DMS 273 (cell line): Measurements from ENCODE around the gene POU2AF1.

Experiments
- DNase-seq: peaks from one replicate; lab custom pipeline; 2025; ENCODE audit not compliant: unreplicated experiment; lab: John Stamatoyannopoulos, UW

POU2AF1 gene

DNA sequence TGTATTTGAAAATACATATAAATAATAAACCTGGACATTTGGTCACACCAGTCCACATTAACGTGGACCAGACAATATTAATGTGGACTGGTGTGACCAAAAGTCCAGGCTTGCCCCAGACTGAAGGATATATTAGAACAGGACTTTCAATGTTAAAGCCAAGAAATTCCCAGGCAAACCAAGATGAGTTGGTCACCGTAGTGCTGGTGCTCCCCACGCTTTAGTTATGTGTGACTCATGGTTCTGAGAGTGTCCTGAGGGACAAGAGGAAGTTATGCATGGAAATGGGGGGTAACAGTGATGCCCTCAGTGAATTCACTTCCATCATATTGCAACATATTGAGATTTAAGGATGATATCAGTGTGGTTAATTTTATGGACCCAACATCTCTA lies 31.4 kb downstream of the POU2AF1 start:
- DNase-seq = no peak

DNA sequence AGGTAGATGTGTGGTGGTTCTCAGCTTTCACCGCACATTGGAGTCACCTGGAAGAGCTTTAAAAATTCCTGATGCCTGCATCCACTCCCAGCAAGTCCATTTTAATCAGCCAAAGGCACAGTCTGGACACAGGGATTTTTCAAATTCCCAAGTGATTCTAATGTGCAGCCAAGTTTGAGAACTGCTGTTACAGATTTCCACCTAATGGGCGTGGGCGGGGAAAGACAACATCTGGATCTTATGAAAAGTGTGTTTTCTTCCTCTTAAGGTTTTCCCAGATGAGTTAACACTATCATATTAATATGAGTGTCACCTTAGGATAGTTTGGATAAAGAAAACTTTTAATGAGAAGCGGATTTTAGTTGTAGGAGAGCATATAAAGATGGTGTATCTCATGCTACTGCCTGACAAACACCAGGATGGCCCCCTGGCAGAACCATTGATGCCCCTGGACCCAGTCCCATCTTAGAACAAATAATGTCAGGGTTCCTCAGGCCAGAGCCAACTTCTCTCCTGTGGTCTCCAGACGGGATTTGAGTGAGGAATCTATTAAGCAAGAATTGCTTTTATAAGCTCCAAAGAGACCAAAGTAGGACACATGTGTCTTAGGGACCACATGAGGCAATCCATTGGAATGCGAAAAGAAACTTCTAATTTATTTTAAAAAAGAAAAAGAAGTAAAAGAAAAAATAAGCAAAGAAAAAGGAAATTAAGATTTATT lies 31.9 kb downstream of the POU2AF1 start:
- no peak for DNase-seq

DNA sequence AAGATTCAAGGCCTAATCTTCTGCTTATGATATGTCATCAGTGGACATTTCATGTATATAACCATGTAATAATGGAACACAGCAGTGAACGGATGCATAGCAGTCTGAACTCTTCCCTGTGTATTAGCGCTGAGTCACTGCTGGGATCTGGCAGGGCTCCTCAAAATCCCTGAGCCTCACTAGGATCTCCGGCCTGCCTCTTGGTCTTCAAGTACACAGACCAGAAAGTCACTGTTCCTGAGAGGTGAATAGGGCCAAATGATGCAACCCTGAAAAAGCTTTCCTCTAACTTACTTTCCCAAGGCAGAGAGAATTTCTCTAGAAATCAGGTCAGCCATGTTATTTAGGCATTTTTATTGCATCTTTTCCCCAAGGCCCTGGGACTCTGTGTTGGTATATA lies 35.0 kb downstream of the POU2AF1 start:
- DNase-seq = peak; percentile 24

DNA sequence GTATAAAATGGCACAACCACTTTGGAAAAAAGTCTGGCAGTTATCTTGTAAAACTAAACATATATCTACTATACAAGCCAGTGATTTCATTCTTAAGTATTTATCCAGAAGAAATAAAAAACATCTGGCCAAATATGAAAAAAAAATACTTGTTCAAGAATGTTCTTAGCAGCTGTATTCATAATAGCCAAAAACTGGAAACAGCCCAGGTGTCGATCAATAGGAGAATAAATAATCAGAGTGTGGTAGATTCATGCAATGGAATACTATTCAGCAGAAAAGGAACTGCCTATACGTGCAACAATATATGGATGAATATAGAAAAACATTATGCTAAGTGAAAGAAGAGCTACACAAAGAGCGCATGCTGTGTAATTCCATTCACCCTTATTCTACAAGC lies 36.7 kb downstream of the POU2AF1 start:
- no peak for DNase-seq

DNA sequence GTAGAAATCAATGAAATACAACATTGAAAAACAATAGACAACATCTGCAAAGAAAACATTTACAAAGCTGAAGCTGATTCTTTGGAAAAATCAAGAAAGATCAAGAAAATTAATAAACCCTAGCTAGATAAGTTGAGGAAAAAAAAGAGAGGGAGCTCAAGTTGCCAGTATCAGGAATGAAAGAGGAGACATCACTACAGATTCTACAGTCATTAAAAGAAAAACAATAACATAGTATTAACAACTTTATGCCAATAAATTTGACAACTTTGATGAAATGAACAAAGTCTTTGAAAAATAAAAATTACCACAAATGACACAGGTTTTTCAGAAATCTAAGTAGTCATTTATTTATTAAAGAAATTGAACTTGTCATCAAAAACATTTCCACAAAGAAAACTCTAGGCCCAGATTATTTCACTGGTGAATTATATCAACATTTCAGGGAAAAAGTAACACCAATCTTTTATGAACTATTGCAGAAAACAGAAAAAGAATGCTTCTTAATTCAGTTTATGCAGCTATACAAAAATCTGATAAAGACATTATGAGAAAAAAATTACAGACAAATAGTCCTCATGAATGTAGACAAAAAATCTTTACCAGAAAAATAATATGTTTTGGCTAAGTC lies 39.2 kb downstream of the POU2AF1 start:
- DNase-seq = no peak

GRCh38 chr11:111336582-111337256 lies 42.4 kb downstream of the POU2AF1 start:
- peak; percentile 71 for DNase-seq

- DNase-seq = peak; percentile 9
These were observed 43.0 kb downstream of the POU2AF1 start for GRCh38 chr11:111336062-111336461.

- no peak for DNase-seq
These were observed 43.5 kb downstream of the POU2AF1 start for GRCh38 chr11:111335549-111335948.

- peak; percentile 58 for DNase-seq
These were observed 44.3 kb downstream of the POU2AF1 start for GRCh38 chr11:111334532-111335502.

- DNase-seq = no peak
These were observed 47.2 kb downstream of the POU2AF1 start for GRCh38 chr11:111331711-111332479.

GRCh38 chr11:111330234-111330893 lies 48.7 kb downstream of the POU2AF1 start:
- no peak for DNase-seq

DNA sequence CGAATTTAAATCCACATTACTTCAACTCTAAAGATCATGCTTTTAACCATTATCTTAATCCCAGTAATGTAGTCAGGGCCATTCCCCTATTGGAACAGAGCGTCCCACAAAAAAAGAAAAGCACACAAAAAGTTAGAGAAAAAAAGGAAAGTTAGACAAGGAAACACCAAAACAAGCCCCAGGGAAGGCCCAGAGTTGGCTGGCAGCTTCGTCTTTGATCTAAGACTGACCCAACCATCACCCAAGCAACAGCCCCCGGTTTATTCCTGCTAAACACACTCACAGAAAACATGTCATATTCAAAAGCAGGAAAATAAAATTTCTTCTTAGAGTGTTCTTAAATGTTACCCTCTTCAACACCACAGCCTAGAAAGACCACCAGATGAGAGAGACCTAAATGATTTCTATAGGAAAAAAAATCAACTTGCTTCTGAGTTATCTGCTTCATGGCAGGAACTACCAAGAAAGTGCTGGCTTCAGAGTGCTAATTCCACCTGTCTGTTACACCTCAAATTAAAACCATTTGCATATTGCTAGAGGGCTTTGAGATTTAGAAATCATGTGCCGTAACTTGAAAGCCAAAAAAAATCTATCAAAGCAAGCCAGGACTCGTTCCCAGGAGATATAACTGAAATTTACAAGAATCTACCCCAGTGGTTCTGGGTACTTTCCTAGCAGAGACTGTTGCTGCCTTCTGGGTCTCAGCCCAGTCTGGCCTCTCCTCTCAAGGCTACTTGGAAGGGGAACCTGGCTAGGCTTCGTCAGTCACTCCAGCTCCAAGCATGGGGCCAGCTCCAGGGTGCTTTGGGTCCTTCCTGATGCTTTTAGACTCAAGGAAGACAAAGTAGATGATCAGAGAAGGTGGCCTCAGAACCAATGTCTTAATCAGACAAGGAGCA lies 49.5 kb downstream of the POU2AF1 start:
- DNase-seq = peak; percentile 18

GRCh38 chr11:111327908-111328624 lies 51.0 kb downstream of the POU2AF1 start:
- peak; percentile 84 for DNase-seq

DNA sequence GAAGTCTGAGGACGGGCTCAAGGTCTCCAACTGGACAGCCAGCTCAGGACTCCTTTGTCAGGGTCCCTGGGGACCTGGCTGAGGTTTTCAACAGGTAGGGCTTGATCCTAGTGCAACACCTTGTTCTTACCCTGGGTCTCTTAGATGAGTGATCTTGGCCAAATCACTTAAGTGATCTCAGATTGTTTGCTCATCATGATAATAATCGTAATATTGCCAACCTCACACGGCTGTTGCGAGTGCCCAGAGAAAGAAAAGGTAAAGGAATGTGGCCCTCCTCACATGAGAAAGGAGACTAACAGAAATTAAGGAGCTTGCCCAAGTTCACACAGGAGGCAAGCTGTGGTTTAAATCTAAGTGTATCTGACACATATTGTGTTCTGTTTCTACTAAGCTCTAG lies 52.3 kb downstream of the POU2AF1 start:
- peak; percentile 21 for DNase-seq

- no peak for DNase-seq
These were observed 53.8 kb downstream of the POU2AF1 start for GRCh38 chr11:111325259-111325658.

GRCh38 chr11:111324277-111324720 lies 54.8 kb downstream of the POU2AF1 start:
- no peak for DNase-seq

GRCh38 chr11:111322534-111322933 lies 56.5 kb downstream of the POU2AF1 start:
- DNase-seq = no peak
